Stimulated activated naive CD8-positive, alpha-beta T cell treated with anti-CD3 and anti-CD28 coated beads, Interleukin-15, Interleukin-2, amounts not matched to agents 100 U/mL and 50 U/mL, for 24 hours (primary cell): ENCODE measurements around the gene GLB1L3.

Experiments used
- ATAC-seq: fragments of 150-1000 bp; cut with Tn5 transposase; one replicate; pipeline ENCODE4 v1.10.0; 2021
- DNase-seq: peaks from one replicate; pipeline ENCODE4 v3.0.0; 2021

The GLB1L3 gene, protein sequence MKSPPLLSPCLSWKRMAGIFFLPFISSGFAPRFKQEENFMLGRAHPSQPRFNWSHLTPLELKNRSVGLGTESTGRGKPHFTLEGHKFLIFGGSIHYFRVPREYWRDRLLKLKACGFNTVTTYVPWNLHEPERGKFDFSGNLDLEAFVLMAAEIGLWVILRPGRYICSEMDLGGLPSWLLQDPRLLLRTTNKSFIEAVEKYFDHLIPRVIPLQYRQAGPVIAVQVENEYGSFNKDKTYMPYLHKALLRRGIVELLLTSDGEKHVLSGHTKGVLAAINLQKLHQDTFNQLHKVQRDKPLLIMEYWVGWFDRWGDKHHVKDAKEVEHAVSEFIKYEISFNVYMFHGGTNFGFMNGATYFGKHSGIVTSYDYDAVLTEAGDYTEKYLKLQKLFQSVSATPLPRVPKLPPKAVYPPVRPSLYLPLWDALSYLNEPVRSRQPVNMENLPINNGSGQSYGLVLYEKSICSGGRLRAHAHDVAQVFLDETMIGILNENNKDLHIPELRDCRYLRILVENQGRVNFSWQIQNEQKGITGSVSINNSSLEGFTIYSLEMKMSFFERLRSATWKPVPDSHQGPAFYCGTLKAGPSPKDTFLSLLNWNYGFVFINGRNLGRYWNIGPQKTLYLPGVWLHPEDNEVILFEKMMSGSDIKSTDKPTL

DNA sequence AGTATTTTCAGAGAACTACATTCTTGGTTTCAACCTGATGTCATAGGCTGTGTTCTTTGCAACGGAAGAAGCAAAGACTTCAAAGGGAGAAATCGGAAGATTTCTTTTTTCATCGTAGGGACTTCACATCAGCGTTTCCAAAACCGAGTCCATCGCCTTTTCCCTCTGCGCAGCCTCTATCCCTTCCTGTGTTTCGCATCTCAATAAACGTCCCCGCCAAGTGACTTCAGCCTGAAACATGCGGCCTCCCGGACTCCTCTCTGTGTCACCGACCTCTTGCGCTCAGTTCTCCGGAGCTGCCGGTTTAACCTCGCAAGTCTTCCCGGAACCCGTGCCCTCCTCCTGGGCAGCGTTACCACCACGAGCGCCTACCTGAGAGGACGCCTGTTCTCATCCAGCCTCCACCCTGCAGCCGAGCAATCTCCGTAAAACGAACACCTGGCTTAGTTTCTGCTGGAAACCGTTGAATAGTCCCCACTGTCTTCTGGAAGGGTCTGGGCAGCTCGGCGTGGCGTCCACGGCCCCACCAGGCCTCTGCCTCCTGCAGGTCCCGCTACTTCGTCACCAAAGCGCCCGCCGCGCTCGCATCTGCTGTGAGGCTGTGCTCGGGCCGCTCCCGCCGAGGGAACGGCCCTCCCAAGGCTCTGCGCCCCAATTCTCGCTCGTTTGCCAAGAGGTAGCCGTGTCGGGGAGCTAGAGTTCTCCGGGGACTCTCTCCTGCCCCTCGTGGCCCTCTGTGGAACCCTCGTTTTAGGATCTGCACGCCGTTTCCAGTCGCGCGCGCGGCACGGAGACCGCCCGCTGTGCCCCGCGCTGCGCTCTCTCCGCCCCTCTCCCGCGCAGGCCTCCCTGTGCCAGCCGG, at the start of gene GLB1L3:
Gene GLB1L3, plus strand, starts transcription at position 846 of the 862 bp plus-strand sequence. CDS start 362 bp downstream, outside the sequence.
- DNase-seq (peak; percentile 80), ATAC-seq (peak; percentile 86)

DNA sequence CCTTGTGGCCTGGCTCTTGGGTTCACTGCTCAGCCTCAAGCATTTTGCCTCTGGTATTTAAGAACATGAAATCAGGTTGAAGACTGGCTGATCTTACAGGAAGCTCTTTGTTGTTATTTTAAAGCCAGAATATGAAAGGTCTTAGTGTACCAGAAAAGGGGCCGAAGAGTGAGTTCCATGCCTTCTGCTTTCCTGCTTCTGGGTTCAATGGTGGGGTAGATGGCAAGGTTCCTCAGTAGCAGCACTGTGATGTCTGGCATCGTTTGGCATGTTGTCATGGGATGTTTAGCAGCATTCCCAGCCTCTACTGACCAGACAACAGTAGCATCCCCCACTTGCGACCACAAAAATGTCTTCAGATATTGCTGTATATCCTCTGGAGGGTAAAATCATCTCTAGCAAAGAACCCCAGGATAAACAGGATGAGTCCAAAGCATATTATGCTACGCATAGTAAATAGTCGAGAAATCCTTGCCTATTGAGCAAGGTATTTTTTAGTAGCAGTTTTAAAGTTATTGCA, 49.3 kb upstream of the GLB1L3 start:
- ATAC-seq (no peak), DNase-seq (no peak)

DNA sequence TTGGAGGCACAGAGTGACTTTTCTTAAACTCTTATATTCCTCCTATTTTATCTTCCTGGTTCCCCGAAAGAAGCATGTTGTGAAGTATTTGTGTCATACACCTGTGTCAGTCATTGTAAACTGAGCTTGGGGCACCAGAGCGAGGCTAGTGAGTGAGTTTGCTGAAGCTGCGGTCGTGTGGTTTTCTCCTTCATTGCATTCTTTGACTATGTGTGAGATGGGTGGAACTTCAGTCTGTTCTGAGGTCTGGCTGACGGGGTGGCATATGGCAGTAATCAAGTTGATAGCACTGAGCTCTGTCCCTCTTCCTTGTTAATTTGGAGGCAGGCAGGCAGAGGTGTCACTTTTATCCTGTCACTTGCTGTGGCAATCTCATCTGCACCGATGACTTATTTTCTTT, 47.6 kb upstream of the GLB1L3 start:
- DNase-seq (peak; percentile 43), ATAC-seq (peak; percentile 22)

DNA sequence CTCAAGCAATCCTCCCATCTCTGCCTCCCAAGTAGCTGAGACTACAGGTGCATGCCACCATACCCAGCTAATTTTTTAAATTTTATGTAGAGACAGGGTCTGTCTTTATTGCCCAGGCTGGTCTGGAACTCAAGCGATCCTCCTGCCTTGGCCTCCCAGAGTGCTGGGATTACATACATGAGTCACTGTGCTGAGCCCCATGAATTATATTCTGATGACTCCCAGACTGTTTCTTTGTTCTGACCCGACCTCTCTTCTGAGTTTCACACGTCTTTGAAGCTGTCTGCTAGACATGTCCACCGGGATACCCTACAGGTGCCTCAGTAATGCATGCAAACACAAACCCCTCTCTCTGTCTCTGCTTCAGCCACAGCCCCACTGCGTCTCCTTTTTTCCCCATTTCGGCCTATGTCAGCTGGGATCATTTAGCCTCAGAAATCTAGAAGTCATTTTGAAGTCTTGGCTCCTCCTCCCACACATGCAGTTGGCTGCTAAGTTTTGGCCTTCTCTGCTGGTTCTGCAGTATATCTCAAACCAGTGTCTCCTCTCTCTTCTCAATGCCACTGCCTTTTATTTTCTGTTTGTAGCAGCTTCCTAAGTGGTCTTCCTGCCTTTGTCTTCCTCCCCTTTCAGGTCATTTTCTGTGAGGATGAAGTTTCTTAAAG, 46.9 kb upstream of the GLB1L3 start:
- ATAC-seq: no peak
- DNase-seq: no peak

DNA sequence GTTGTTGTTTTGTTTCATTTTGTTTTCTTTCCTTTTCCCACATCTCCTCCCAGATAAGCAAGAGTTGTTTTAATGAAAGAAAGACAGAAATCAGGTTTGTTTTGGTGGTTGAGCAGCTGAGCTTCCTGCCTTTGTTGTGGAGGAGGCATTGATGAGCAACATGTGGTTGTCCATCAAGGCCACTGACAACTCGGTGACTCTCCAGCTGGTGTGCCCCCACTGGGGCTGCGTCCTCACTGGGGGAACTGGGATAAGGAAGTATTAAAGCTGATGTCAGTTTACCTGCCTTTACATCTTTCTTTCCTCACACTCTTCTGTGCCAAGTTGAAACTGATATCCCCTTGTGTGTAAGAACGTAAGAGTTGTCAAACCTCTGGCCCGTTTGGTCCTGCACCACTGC, 45.8 kb upstream of the GLB1L3 start:
- ATAC-seq (no peak), DNase-seq (no peak)

DNA sequence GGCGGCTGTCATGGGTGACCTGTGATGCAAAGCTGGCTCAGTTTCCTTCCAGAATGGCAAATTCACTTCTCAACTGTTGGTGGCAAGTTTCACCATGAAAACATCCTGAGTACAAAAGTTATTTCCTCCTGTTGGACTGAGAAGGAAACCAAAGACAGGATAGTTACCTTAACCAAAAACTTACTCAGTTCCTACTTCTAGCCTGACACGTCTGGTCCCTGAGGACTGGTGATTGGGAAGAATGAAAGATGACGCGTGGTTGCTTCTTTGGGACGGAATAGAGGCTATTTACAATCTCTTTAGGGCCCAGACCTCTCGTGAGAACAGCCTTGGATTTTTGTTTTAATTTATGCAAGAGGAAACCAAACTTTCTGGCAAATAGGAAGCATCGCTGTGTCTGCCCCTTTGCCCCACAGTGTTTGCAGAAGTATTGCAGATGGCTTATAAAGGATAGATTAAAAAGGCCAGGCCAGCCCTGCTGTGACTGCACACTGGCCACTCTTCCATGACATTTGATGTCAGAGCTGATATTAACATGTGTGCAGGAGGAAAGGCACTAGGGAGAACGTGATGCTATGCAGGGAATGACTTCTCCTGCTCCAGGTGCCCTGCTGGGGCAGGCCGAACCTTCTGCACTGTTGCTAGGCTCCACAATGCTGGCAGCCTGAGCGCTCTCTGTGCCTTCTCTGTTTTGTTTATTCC, 44.1 kb upstream of the GLB1L3 start:
- ATAC-seq: no peak
- no peak for DNase-seq

DNA sequence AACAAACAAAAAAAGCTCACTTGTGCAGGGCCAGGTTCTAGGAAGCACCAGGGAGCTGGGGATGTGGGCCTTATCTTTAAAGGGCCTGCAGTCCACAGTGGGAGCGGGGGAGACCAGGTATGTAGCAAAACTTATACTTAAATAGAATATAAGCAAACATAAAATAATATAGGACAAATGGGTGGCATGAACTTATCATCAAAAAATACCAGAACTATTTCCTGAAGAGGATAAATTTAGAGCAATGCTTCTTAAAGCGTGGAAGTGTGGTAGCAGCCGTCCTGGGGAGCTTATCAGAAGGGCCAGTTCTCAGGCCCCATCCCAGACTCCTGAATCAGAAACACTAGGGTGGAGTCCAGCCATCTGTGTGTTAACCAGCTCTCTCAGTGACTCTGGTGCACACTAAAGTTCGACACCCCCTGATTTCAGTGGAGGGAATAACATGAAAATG, 42.4 kb upstream of the GLB1L3 start:
- ATAC-seq (no peak), DNase-seq (no peak)

DNA sequence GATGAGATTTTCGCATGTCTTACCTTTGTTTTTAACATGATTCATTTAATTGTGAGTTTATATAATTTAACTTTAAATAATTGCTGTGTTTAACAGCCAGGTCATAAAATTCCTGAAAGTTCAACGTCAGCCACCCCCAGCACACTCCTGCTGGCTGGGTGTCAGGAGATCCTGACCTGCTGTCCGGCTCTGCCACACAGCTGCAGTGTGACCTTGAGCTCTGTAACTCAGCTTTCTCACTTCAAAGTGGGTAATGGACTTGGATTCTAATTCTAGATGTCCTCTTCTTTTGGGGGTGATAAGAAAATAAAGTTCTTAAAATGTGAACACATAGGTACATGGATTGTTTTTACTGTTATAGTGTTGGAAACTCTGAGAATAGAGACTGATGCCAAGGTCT, 40.8 kb upstream of the GLB1L3 start:
- DNase-seq: no peak
- ATAC-seq: no peak

DNA sequence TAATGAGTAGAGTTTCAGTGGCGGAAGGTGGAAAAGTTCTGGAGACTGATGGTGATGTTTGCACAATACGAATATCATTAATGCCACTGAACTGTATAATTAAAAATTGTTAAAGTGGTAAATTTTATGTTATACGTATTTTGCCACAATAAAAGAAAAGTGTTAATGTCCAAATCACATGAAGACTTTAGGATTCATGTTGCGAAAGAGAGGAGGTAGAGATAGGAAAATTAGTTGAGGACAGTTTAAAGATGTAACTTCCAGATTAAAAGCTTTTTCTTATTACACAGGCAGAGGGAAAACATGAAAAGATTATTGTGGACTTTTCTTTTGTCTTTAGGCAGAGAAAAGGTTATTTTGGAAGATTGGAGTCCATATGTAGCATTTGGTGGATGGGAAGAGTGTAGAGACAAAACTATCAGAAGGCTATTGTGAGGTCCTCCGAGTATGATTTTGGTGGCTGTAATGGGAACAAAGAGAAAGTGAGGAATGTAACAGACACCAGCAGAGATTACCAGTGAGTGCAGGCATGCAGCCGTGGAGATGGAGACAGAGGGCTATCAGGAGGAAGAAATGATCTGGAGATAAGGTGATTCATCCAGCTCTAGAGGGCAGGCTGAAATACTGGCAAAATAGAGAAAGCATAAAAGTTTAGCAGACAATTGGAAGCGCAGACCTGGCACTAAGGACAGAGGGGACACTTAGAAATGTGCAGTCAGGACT, 39.2 kb upstream of the GLB1L3 start:
- no peak for ATAC-seq

DNA sequence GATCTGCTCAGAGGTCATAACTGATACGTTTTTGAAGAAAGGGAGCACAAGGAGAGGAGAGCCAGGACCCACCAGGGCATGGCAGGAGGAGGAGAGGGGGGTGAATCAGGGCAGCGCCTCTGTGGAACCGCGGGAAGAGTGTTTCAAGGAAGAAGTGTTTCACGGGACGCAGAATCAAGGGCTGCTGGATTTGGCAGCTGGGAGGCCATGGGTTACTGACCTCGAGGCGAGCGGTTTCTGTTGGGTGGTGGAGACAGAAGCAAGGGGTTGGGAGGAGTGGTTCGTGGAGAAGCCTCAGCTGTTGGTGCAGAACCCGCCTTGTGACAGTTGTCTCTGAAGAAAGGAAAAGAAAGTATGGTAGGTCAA, 38.6 kb upstream of the GLB1L3 start:
- DNase-seq: no peak
- ATAC-seq: no peak

More for the DNA sequence above, 39.2 kb upstream of the GLB1L3 start:
- DNase-seq: no peak

DNA sequence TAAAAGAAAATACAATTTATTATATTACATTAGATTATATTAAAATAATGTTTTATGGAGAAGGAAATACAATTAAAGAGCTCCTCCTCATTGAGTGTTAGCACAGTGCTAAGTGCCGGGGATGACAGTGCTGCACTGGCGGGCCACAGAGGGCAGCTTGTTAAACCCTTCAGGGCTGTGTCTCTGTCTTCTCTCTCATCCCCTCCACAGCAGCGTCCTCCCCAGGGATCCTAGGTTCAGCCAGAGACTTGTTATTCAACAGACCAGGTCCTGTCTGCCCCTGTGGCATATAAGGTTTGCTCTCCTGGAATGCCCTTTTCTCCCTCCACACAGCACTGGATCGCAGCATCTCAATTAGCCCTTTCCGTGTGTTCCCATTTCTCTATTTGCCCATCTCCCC, 37.2 kb upstream of the GLB1L3 start:
- DNase-seq: no peak
- ATAC-seq: no peak

DNA sequence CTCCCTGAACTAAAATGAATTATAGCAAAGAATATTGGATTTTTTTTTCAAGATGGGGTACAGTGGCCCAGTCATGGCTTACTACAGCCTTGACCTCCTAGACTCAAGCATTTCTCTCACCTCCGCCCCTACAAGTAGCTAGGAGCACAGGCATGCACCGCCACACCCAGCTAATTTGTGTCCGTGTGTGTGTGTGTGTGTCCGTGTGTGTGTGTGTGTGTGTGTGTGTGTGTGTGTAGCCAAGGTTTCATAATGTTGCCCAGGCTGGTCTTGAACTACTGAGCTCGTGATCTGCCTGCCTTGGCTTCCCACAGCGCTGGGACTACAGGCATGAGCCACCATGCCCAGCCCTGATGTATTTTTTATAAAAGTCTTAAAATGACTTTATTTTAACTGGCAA, 35.6 kb upstream of the GLB1L3 start:
- ATAC-seq (no peak), DNase-seq (no peak)

DNA sequence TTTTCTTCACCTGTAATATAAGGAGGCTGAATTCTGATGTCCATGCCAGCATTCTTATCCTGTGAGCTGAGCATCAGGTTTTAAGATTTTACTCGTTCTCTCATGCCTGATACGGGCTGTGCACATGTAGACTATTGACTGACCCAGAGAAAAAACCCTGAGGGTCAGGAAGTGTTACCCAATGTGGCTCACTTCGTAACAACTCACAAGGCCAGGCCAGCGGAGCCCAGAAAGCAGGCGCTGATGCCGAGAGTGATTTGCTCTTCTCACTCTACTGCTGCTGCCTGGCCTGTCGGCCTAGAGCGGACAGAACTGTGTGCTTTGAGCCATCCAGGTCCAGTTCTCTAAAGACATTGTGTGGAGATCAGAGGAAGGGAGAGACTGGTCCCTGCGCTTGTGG, 33.8 kb upstream of the GLB1L3 start:
- DNase-seq: no peak
- no peak for ATAC-seq

DNA sequence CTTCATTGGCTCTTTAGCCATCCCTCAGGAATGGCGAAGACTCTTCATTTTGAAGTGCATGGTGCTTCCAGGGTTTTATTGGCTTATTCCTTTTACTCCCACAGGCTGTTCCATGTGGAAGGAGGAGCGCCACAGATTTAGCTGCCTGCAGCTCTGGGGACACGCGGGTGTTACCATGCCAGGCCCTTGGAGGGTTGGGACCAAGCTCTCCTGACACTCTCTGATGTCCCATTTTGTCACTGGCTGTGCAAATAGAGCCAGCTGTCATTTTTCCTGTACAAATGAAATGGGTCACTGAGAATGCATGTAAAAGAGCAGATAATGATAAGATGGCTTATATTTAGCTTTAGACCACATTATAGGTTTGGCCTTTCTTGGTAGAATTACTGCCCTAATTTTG, 32.3 kb upstream of the GLB1L3 start:
- ATAC-seq (no peak), DNase-seq (no peak)

DNA sequence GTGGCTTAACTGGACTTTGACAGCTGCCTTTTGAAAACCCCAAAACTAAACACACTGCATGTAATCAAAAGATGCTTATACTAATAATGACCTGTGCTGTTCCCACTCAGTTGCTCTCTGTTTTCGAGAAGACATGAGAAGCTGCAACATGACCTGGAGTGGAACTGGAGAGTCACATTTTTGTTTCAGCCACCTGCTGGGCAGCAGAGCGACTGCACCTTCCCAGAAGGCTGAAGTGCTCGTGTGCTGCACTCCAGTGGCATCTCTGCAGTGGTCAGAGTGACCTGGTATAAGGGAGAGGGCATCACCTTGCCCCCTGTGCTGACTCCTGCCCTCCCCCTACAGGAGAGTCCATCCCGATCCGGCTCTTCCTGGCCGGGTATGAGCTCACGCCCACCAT, 31.6 kb upstream of the GLB1L3 start:
- DNase-seq (no peak), ATAC-seq (peak; percentile 37)

DNA sequence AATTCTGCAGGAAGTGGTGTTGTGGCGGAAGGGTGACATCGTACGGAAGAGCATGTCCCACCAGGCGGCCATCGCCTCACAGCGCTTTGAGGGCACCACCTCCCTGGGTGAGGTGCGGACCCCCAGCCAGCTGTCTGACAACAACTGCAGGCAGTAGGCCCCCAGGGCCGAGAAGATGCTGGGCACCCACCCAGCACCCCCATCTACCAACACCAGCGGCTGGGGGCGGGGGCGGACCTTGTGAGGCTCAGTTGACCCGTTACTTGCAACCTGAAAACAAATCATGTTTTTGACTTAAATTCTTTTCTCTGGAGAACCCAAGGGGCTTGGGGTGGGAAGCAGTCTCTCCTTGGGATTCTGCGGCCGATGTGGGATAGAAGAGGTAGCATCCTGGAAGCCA, 30.7 kb upstream of the GLB1L3 start:
- ATAC-seq (no peak), DNase-seq (no peak)

DNA sequence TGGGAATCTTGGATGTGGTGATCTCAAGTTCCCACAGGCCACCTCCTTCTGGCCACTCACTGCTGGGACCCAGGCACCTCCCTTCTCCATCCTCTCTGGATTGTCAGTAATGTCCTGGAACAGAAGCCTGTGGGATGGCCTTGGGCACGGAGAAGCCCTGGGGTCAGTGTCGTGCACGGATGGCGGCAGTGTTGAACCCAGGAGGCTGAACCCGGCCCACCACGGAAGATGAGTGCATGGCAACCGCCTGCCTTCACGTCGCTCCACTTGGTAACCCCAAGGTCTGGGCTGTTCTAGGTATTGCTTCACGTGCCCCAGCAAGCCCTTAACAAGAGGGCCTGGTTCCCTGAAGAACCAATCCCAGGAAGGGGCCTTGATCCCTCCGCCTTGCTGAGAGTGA, 30.1 kb upstream of the GLB1L3 start:
- ATAC-seq (no peak), DNase-seq (no peak)

DNA sequence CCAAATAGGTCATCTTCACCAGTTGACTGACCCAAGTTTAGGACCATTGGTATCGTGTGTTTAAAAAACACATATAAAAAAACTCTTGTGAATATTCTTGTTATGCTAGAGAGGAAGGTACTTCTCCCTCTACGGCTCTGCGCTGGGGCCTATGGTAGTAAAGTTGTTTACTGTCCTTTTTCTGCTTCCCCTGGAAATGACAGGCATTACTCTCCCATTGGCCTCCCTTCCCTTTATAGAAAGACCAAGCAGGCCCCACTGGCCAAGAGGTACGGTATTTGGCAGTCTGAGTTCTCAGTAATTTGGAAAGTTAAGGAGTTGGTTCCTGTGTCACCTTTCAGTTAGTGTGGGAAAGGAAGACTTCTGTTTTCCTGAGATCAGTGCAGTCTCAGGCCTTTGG, 29.5 kb upstream of the GLB1L3 start:
- no peak for ATAC-seq

DNA sequence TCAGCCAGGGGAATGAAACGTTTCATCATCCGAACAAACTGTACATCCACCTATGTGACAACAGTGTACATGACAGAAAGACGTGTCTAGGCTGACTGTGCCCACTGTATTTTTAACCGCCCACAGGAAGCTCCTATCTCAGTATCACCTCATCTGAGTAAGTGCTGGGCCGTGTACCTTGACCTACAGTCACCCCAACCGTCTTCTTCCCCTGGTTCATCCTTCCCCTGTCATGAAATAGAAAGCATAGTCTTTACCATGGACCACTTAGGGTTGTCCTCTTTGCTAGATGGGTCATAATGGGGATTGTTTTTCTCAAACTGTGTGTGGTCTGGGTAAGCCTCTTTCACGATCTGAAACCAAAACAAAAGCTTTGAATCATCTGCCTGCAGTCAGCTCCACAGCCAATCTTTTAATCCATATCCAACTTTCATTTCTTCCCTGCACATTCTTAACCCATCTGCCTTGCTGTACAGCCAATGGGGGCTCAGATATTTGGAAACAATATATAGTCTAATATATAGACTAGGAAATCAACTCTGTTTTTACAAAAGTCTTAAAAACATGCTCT, 27.2 kb upstream of the GLB1L3 start:
- DNase-seq: no peak

More for the DNA sequence above, 29.5 kb upstream of the GLB1L3 start:
- DNase-seq: no peak

DNA sequence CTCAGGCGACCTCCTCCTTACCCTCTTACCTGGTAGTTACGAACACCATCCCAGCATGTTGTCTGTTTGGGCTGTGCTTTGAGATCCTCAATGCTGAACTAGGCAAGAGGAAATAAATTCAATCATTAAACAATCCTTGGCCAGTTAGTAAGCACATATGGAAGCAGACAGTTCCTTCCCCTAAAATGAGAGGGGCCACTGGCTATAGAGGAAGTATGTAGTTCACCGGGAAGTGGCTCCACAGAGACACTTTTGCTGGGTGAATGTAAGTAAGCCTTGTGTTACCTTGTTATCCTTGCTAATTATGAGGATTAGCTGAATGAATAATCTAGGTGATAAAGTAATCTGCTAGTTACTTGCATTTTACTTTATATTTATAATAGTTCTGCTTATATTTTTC, 25.9 kb upstream of the GLB1L3 start:
- no peak for DNase-seq
- no peak for ATAC-seq

More for the DNA sequence above, 27.2 kb upstream of the GLB1L3 start:
- ATAC-seq: no peak
